GM23248 (cell line): ENCODE measurements around the gene CRB3. TPM values are rescaled to one million over a fixed set of nuclear protein-coding genes. Genes with fewer than 3 reads are reported as not detected.
A peak's percentile ranks its signal among the peaks of the same experiment; 100 is the strongest.

Source experiments
- DNase-seq: peaks from one replicate; pipeline ENCODE4 v3.0.0-alpha.2; 2015
- H2AFZ ChIP-seq: fragments of 200-600 bp; sonication (generic); 2 replicates; pipeline ENCODE4 v1.6.1; 2016; ENCODE audit warnings: antibody characterized with exemption
- H3F3A ChIP-seq: fragments of 200-600 bp; sonication (generic); 2 replicates; pipeline ENCODE4 v1.6.1; 2016; ENCODE audit warnings: mild to moderate bottlenecking, antibody characterized with exemption, mixed run types; ENCODE audit not compliant: insufficient read depth
- H3K27ac ChIP-seq: fragments of 200-600 bp; sonication (generic); 2 replicates; pipeline ENCODE4 v1.5.1; 2016; ENCODE audit warnings: mild to moderate bottlenecking
- H3K27me3 ChIP-seq: fragments of 200-600 bp; sonication (generic); replicated peaks from 2 replicates; pipeline ENCODE4 v1.6.1; 2016; ENCODE audit warnings: mild to moderate bottlenecking; ENCODE audit not compliant: insufficient read depth
- H3K36me3 ChIP-seq: fragments of 200-600 bp; sonication (generic); 2 replicates; pipeline ENCODE4 v1.6.1; 2016; ENCODE audit warnings: low read depth, mild to moderate bottlenecking
- H3K4me1 ChIP-seq: fragments of 200-600 bp; sonication (generic); 2 replicates; pipeline ENCODE4 v1.6.1; 2016; ENCODE audit warnings: mild to moderate bottlenecking; ENCODE audit not compliant: insufficient read depth
- H3K4me2 ChIP-seq: fragments of 200-600 bp; sonication (generic); one replicate; pipeline ENCODE4 v1.6.1; 2016; ENCODE audit warnings: mild to moderate bottlenecking; ENCODE audit not compliant: unreplicated experiment
- H3K4me3 ChIP-seq: fragments of 200-600 bp; sonication (generic); 2 replicates; pipeline ENCODE4 v1.5.1; 2016; ENCODE audit warnings: mild to moderate bottlenecking
- H3K79me2 ChIP-seq: fragments of 200-600 bp; sonication (generic); 2 replicates; pipeline ENCODE4 v1.6.1; 2016; ENCODE audit warnings: mild to moderate bottlenecking; ENCODE audit not compliant: insufficient read depth
- H3K9ac ChIP-seq: fragments of 200-600 bp; sonication (generic); 2 replicates; pipeline ENCODE4 v1.6.1; 2016; ENCODE audit warnings: mild to moderate bottlenecking
- H3K9me2 ChIP-seq: fragments of 200-600 bp; sonication (generic); 2 replicates; pipeline ENCODE4 v1.6.1; 2016; ENCODE audit warnings: mixed run types, mild to moderate bottlenecking, moderate library complexity; ENCODE audit not compliant: insufficient read depth
- H3K9me3 ChIP-seq: fragments of 200-600 bp; sonication (generic); one replicate; pipeline ENCODE4 v1.6.1; 2017; ENCODE audit warnings: low read depth
- H4K20me1 ChIP-seq: fragments of 200-600 bp; sonication (generic); 2 replicates; pipeline ENCODE4 v1.6.0; 2016; ENCODE audit not compliant: insufficient read depth
- EZH2 ChIP-seq: fragments of 200-600 bp; sonication (generic); IDR thresholded peaks from 2 replicates; pipeline ENCODE4 v1.6.1; 2018; ENCODE audit warnings: antibody characterized with exemption, mild to moderate bottlenecking; ENCODE audit not compliant: insufficient read depth, poor library complexity, severe bottlenecking
- EZH2phosphoT487 ChIP-seq: fragments of 200-600 bp; sonication (generic); IDR thresholded peaks from 2 replicates; pipeline ENCODE4 v1.6.1; 2018; ENCODE audit warnings: antibody characterized with exemption, moderate library complexity, mild to moderate bottlenecking, low read depth; ENCODE audit not compliant: insufficient read depth
- WGBS, 2 experiments: methylation state at CpG; one replicate each; pipeline ENCODE4 v1.1.6; 2015 to 2017; ENCODE audit warnings: low lambda C conversion rate in 2 of 2, low coverage in 1 of 2; ENCODE audit errors: missing lambda C conversion rate in 2 of 2; 5-methylcytosine and 5-hydroxymethylcytosine counted together
- in situ Hi-C: fragments of 300-500 bp; cut with MboI; formaldehyde crosslinking; loops from 2 replicates; pipeline ENCODE4 v1.15.0; 2020
- microRNA-seq: library from miRNA; unstranded; fragments of <30 nt; microRNA quantifications from one replicate; pipeline ENCODE4, GENCODE V29; 2016; ENCODE audit warnings: borderline number of aligned reads
- polyA plus RNA-seq: library from polyadenylated mRNA; unstranded; fragments of >200 nt; fragmentation: Nextera tagmentation; extraction: Ambion mirVana; gene quantifications from 2 replicates; pipeline ENCODE4 v1.2.1, GENCODE V29; 2016
- small RNA-seq: library from RNA; depleted of rRNA; stranded (forward); fragments of <200 nt; gene quantifications from one replicate; pipeline ENCODE3, GENCODE V24; 2014; ENCODE audit warnings: low read depth, low replicate concordance
- total RNA-seq: library from RNA; depleted of rRNA; stranded (reverse); fragments of >200 nt; shearing (Covaris generic); gene quantifications from 2 replicates; pipeline ENCODE4 v1.2.3, GENCODE V29; 2014; rRNA removed

The CRB3 gene
- total and polyA plus RNA-seq, 2 experiments from 2014 or later: not detected

DNA sequence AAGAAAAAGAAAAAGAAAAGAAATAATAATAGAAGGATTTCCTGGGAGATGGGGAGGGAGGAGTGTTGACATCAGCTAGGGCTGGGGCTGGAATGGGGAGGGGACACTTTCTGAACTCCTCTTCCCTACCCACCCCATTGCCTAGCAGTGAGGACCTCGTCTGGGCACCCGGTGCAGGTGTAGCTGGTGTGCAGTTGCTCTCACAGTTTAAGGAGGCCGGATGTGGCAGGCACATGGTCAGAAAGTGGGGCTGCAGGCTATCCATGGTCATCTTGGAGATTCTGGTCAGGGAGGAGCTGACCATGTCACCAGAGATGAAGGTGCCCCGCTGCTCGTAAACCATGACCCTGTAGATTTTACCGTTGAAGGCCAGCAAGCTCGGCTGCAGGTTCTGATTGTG, 46.5 kb downstream of the CRB3 start:
- Histone ChIP-seq H3K27me3 (no peaks in the 10 kb centered on the region), H3K27ac (no peak overlapping the region), H4K20me1 (no peaks in the 10 kb centered on the region), H3K9ac (no peak overlapping the region), H2AFZ (no peak overlapping the region), H3K4me3 (no peak overlapping the region), H3K9me2 (no peaks in the 10 kb centered on the region), H3K9me3 (no peaks in the 10 kb centered on the region), H3K4me1 (no peaks in the 10 kb centered on the region), H3K36me3 (no peaks in the 10 kb centered on the region), H3K79me2 (no peaks in the 10 kb centered on the region), H3F3A (no peaks in the 10 kb centered on the region), H3K4me2 (no peak overlapping the region)
- in situ Hi-C loops: loop anchor here (10.0 kb wide), 1 partner anchor 354 kb away; no protein-coding TSS in a partner anchor
- WGBS, 2 experiments: 75 to 83% methylated on average over 7 of the region's 7 CpGs
- no peak for DNase-seq
- TF ChIP-seq EZH2: no peak
- TF ChIP-seq EZH2phosphoT487: no peak

DNA sequence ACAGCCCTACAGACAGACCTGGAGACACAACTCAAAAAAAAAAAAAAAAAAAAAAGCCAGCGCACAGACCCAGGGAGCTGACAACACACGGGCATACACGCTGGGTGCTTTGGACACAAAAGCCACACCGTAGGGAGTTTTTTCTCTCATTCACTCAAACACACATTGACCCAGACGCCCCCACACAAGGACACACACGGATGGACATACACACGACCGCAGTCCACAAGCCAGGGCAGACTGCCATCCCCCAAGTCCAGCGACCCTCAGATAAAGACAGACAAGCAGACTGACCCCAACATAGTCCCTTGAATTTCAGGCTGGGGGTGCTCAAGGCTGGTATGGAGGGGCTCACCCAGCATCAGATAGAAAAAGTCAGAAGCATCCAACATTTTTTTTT, 50.0 kb downstream of the CRB3 start:
- TF ChIP-seq EZH2phosphoT487: no peak
- TF ChIP-seq EZH2: no peak
- Histone ChIP-seq H3K9ac (no peak overlapping the region), H3K4me3 (no peak overlapping the region), H3K36me3 (no peaks in the 10 kb centered on the region), H3K9me3 (no peaks in the 10 kb centered on the region), H3K27ac (no peak overlapping the region), H4K20me1 (no peaks in the 10 kb centered on the region), H3K4me1 (peaks cover 2% of the 10 kb centered on the region), H3K27me3 (no peaks in the 10 kb centered on the region), H3K9me2 (no peaks in the 10 kb centered on the region), H2AFZ (no peak overlapping the region), H3K4me2 (no peak overlapping the region), H3K79me2 (no peaks in the 10 kb centered on the region), H3F3A (0 out of 2 replicates have a peak, but pooled peaks cover 2% of the 10 kb centered on the region)
- no peak for DNase-seq
- in situ Hi-C loops: loop anchor here (10.0 kb wide), 1 partner anchor 351 kb away; no protein-coding TSS in a partner anchor
- 74 to 77% methylated on average over 9 of the region's 9 CpGs for WGBS, 2 experiments

DNA sequence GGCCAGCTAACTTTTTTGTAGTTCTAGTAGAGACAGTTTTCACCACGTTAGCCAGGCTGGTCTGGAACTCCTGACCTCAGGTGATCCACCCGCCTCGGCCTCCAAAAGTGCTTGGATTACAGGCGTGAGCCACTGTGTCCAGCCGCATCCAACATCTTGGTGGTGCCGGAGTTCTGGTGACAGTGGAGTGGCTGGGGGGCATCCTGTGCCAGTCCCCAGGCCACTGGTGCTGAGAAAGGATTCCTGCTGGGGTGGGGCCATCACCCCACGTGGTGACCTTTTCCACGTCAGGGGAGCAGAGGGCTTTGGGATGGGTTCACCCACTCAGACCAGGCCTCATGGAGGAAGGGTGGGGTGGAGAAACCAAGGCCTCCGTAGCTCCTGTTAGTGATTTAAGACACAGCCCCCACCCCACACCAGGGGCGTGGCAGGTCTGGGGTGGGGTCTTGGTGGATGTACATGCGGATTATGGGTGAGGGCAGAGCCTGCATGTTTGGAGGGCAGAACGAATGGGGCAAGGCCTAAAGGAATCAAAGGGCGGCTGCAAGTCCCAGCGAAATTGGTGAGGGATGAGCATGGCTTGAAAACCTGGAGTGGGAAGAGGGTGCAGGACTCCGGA, 51.0 kb downstream of the CRB3 start:
- H3K36me3 ChIP-seq: no peaks in the 10 kb centered on the region
- peaks cover 7% of the 10 kb centered on the region for H3K4me1 ChIP-seq
- no peak for DNase-seq
- no peaks in the 10 kb centered on the region for H3K9me2 ChIP-seq
- H4K20me1 ChIP-seq: no peaks in the 10 kb centered on the region
- no peaks in the 10 kb centered on the region for H3K27me3 ChIP-seq
- no peak overlapping the region for H3K27ac ChIP-seq
- in situ Hi-C loops: loop anchor here (10.0 kb wide), 1 partner anchor 350 kb away; no protein-coding TSS in a partner anchor
- H3K79me2 ChIP-seq: no peaks in the 10 kb centered on the region
- H3K9me3 ChIP-seq: no peaks in the 10 kb centered on the region
- 0 out of 2 replicates have a peak, but pooled peaks cover 3% of the 10 kb centered on the region for H3F3A ChIP-seq
- TF ChIP-seq EZH2 (no peak), EZH2phosphoT487 (no peak)
- H2AFZ ChIP-seq: no peak overlapping the region
- H3K9ac ChIP-seq: no peak overlapping the region
- no peak overlapping the region for H3K4me2 ChIP-seq
- 86 to 88% methylated on average over 14 to 15 of the region's 15 CpGs for WGBS, 2 experiments
- H3K4me3 ChIP-seq: no peak overlapping the region

DNA sequence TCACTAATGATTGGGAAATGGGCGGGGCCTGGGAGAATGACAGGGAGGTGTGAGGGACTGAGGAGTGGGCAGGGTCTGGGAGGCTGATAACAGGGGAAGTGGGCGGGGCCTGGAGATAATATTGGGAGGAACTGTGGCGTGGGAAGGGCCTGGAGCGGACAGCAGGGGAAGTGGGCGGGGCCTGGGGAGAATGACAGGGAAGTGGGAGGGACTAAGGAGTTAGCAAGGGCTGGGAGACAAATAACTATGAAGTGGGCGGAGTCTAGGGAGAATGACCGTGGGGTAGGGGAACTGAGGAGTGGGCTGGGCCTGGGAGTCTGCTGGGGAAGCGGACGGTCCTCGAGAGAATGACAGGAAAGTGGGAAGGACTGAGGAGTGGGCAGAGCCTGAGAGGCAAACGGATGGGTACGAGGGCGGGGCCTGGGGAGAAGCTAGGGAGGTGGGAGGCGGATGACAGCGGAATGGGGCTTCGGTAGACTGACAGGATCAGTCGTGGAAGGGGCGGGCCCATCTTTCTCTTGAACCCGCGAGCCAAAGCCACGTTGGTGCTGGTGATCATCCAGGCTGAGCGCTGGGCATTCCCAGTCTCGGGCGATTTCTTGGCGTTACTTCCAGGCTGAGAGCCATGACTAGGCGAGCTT, 52.1 kb downstream of the CRB3 start:
- WGBS, 2 experiments: 0 to 1% methylated on average over 24 to 26 of the region's 26 CpGs
- Histone ChIP-seq H3K4me1 (peaks cover 7% of the 10 kb centered on the region), H3K9ac (peak overlapping the region; percentile 77), H3K9me2 (no peaks in the 10 kb centered on the region), H3K36me3 (no peaks in the 10 kb centered on the region), H4K20me1 (no peaks in the 10 kb centered on the region), H3K27ac (peak overlapping the region; percentile 44), H3K4me3 (peak overlapping the region; percentile 84), H2AFZ (peak overlapping the region; percentile 96), H3K4me2 (peak overlapping the region; percentile 93), H3K79me2 (no peaks in the 10 kb centered on the region), H3K27me3 (no peaks in the 10 kb centered on the region), H3F3A (0 out of 2 replicates have a peak, but pooled peaks cover 3% of the 10 kb centered on the region), H3K9me3 (no peaks in the 10 kb centered on the region)
- peak; percentile 97 for DNase-seq
- in situ Hi-C loops: loop anchor here (10.0 kb wide), 1 partner anchor 349 kb away; no protein-coding TSS in a partner anchor
- TF ChIP-seq EZH2: no peak
- TF ChIP-seq EZH2phosphoT487: no peak

Small RNA genes lying within 50 kb of the gene (microRNA-seq; reads per million reads assigned to microRNA genes)
- 13.8 reads per million, percentile 21 among the genes with 10 or more reads in this experiment for gene MIR3940

Small RNA genes lying within 50 kb of the gene (small RNA-seq; reads per million reads assigned to genes)
- not detected for gene AC010503.2

Other genes with a start within 250 kb of the CRB3 start
- 17.3 and 19.1 TPM in 2 replicates for gene MLLT1, start 184.3 kb upstream of the CRB3 start, total RNA-seq
- 13.3 and 14.3 TPM in 2 replicates for gene MLLT1, start 184.3 kb upstream of the CRB3 start, polyA plus RNA-seq
- 0.22 and 1.0 TPM in 2 replicates for gene ACER1, start 130.7 kb upstream of the CRB3 start, total RNA-seq
- 0.16 TPM in 1 of 2 replicates, not detected in the other for gene ACER1, start 130.7 kb upstream of the CRB3 start, polyA plus RNA-seq
- gene CLPP, start 102.7 kb upstream of the CRB3 start, total RNA-seq: 87.1 and 99.8 TPM in 2 replicates
- 96.0 and 101 TPM in 2 replicates for gene CLPP, start 102.7 kb upstream of the CRB3 start, polyA plus RNA-seq
- 20.2 and 48.5 TPM in 2 replicates for gene ALKBH7, start 91.5 kb upstream of the CRB3 start, total RNA-seq
- 72.4 and 79.8 TPM in 2 replicates for gene ALKBH7, start 91.5 kb upstream of the CRB3 start, polyA plus RNA-seq
- gene PSPN, start 88.3 kb upstream of the CRB3 start, total RNA-seq: 0.22 and 0.89 TPM in 2 replicates
- 0.72 and 0.75 TPM in 2 replicates for gene PSPN, start 88.3 kb upstream of the CRB3 start, polyA plus RNA-seq
- 43.3 and 48.7 TPM in 2 replicates for gene GTF2F1, start 71.1 kb upstream of the CRB3 start, total RNA-seq
- 41.2 and 44.0 TPM in 2 replicates for gene GTF2F1, start 71.1 kb upstream of the CRB3 start, polyA plus RNA-seq
- 55.1 and 61.6 TPM in 2 replicates for gene KHSRP, start 39.5 kb upstream of the CRB3 start, total RNA-seq
- gene KHSRP, start 39.5 kb upstream of the CRB3 start, polyA plus RNA-seq: 16.9 and 17.3 TPM in 2 replicates
- gene SLC25A41, start 30.5 kb upstream of the CRB3 start, total RNA-seq: not detected in 2 replicates
- not detected in 2 replicates for gene SLC25A41, start 30.5 kb upstream of the CRB3 start, polyA plus RNA-seq
- 33.2 and 43.3 TPM in 2 replicates for gene SLC25A23, start 4.5 kb upstream of the CRB3 start, total RNA-seq
- gene SLC25A23, start 4.5 kb upstream of the CRB3 start, polyA plus RNA-seq: 12.5 and 13.7 TPM in 2 replicates
- not detected in 2 replicates for gene DENND1C, start 17.5 kb downstream of the CRB3 start, total RNA-seq
- not detected in 2 replicates for gene DENND1C, start 17.5 kb downstream of the CRB3 start, polyA plus RNA-seq
- gene TUBB4A, start 38.0 kb downstream of the CRB3 start, total RNA-seq: not detected in 2 replicates
- not detected in 2 replicates for gene TUBB4A, start 38.0 kb downstream of the CRB3 start, polyA plus RNA-seq
- 0.22 and 1.1 TPM in 2 replicates for gene TNFSF9, start 66.8 kb downstream of the CRB3 start, total RNA-seq
- 0.29 and 0.58 TPM in 2 replicates for gene TNFSF9, start 66.8 kb downstream of the CRB3 start, polyA plus RNA-seq
- not detected in 2 replicates for gene CD70, start 126.9 kb downstream of the CRB3 start, total RNA-seq
- 0.20 and 0.49 TPM in 2 replicates for gene CD70, start 126.9 kb downstream of the CRB3 start, polyA plus RNA-seq
- gene TNFSF14, start 205.9 kb downstream of the CRB3 start, total RNA-seq: not detected in 2 replicates
- not detected in 2 replicates for gene TNFSF14, start 205.9 kb downstream of the CRB3 start, polyA plus RNA-seq